ENCODE measurements around the gene CIAO2B.

DNA sequence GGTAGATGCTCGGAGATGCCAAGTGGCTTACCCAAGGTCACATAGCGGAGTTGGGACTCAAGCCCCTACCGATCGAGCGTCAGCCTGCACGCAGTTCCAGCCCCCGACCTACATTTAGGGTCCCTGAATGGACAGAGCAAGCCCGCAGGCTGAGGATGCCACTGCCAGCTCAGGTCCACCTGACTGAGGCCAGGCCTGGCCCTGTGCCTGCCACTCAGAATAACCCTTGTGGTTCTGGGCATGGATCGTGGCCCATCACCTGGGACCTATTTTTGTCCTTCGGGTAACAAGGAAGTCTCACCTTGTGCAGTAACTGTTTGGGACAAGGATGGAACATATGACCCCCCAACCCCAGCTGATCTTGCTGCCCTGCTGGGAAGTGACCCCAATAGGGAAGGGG lies 32.6 kb downstream of the CIAO2B start:
- TF ChIP-seq CTCF (IDR thresholded peaks at IDR 0.05; ENCODE audit: borderline replicate concordance, extremely low read depth, low read length, poor library complexity, severe bottlenecking) (no peak), EZH2 (IDR thresholded peaks at IDR 0.05; ENCODE audit: borderline replicate concordance, low read depth, low read length, severe bottlenecking) (no peak)

Measured in DND-41 (cell line).